Stimulated activated CD4-positive, alpha-beta T cell treated with anti-CD3 and anti-CD28 coated beads, Interleukin-4, amount 100 ng/mL, for 24 hours (primary cell): ENCODE data around the gene CMTM8.

ENCODE experiments used
- DNase-seq: peaks from one replicate; pipeline ENCODE4 v3.0.0-alpha.2; 2020

The CMTM8 gene

GRCh38 chr3:32347343-32348125 lies 109.1 kb downstream of the CMTM8 start:
- DNase-seq = no peak

- DNase-seq = no peak
These were observed 110.7 kb downstream of the CMTM8 start for GRCh38 chr3:32349184-32349583.

GRCh38 chr3:32352563-32352962 lies 114.1 kb downstream of the CMTM8 start:
- DNase-seq = no peak

- no peak for DNase-seq
These were observed 114.9 kb downstream of the CMTM8 start for GRCh38 chr3:32353351-32353750.

- no peak for DNase-seq
These were observed 115.9 kb downstream of the CMTM8 start for GRCh38 chr3:32354362-32354778.

- DNase-seq = no peak
These were observed 117.3 kb downstream of the CMTM8 start for GRCh38 chr3:32355751-32356291.

- DNase-seq = no peak
These were observed 121.4 kb downstream of the CMTM8 start for GRCh38 chr3:32359766-32360492.

GRCh38 chr3:32360493-32360827 lies 122.0 kb downstream of the CMTM8 start:
- no peak for DNase-seq

- DNase-seq = no peak
These were observed 128.3 kb downstream of the CMTM8 start for GRCh38 chr3:32366638-32367397.

GRCh38 chr3:32367442-32367841 lies 129.0 kb downstream of the CMTM8 start:
- DNase-seq = no peak

GRCh38 chr3:32371461-32372212 lies 133.2 kb downstream of the CMTM8 start:
- DNase-seq = no peak

GRCh38 chr3:32372213-32372490 lies 133.7 kb downstream of the CMTM8 start:
- DNase-seq = no peak

- DNase-seq = no peak
These were observed 134.8 kb downstream of the CMTM8 start for GRCh38 chr3:32373276-32373675.

GRCh38 chr3:32373844-32374243 lies 135.4 kb downstream of the CMTM8 start:
- no peak for DNase-seq

GRCh38 chr3:32374788-32375595 lies 136.5 kb downstream of the CMTM8 start:
- peak; percentile 81 for DNase-seq

GRCh38 chr3:32375596-32375930 lies 137.1 kb downstream of the CMTM8 start:
- DNase-seq = no peak

GRCh38 chr3:32376115-32376514 lies 137.6 kb downstream of the CMTM8 start:
- no peak for DNase-seq

- DNase-seq = no peak
These were observed 141.5 kb downstream of the CMTM8 start for GRCh38 chr3:32379831-32380500.

- DNase-seq = no peak
These were observed 143.4 kb downstream of the CMTM8 start for GRCh38 chr3:32381922-32382321.

GRCh38 chr3:32383136-32383711 lies 144.7 kb downstream of the CMTM8 start:
- DNase-seq = no peak

GRCh38 chr3:32384938-32385337 lies 146.5 kb downstream of the CMTM8 start:
- no peak for DNase-seq
